ENCODE data around the gene GDA.

- TF ChIP-seq, protein P1, sequence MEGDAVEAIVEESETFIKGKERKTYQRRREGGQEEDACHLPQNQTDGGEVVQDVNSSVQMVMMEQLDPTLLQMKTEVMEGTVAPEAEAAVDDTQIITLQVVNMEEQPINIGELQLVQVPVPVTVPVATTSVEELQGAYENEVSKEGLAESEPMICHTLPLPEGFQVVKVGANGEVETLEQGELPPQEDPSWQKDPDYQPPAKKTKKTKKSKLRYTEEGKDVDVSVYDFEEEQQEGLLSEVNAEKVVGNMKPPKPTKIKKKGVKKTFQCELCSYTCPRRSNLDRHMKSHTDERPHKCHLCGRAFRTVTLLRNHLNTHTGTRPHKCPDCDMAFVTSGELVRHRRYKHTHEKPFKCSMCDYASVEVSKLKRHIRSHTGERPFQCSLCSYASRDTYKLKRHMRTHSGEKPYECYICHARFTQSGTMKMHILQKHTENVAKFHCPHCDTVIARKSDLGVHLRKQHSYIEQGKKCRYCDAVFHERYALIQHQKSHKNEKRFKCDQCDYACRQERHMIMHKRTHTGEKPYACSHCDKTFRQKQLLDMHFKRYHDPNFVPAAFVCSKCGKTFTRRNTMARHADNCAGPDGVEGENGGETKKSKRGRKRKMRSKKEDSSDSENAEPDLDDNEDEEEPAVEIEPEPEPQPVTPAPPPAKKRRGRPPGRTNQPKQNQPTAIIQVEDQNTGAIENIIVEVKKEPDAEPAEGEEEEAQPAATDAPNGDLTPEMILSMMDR (IDR thresholded peaks at IDR 0.05): no peak
- TF ChIP-seq POLR2A (IDR thresholded peaks at IDR 0.05) (no peak), POLR2AphosphoS5 (IDR thresholded peaks at IDR 0.05) (no peak)
Observed at GRCh38 chr9:72254901-72255545, 105.8 kb downstream of the GDA start.
